Measurements from ENCODE around the gene EIF2S1. TPM values are rescaled to one million over a fixed set of nuclear protein-coding genes. Genes with fewer than 3 reads are reported as not detected.
"Not testable (repeated sequence)": the region's sequence is repeated elsewhere in the genome, so short reads cannot be mapped to it uniquely, and the experiment has no call there.

The EIF2S1 gene
- total RNA-seq, 4 donors from 2014 or later: 73.2 to 178 (median 114) TPM

GRCh38 chr14:67405771-67406170 lies 45.6 kb downstream of the EIF2S1 start:
- Histone ChIP-seq H3K36me3 (no peaks in the 10 kb centered on the region), H3K27me3 (peaks cover 0 to 9% (median 0%) of the 10 kb centered on the region in 4 donors), H3K27ac (replicated peaks in 1 of 4) (no peak overlapping the region), H3K4me3 (no peak overlapping the region), H3K9me3 (no peaks in the 10 kb centered on the region), H3K4me1 (no peaks in the 10 kb centered on the region)
- no peak for TF ChIP-seq EP300 (IDR thresholded peaks at IDR 0.05)
- TF ChIP-seq CTCF (IDR thresholded peaks at IDR 0.05): no peak
- TF ChIP-seq POLR2A (IDR thresholded peaks at IDR 0.05; ENCODE audit: low read depth): no peak
- TF ChIP-seq POLR2AphosphoS5 (IDR thresholded peaks at IDR 0.05): no peak
- intact Hi-C loops (cut with DNase I): no loop called here
- DNase-seq (ENCODE audit: extremely low spot score): no peak
- WGBS: 95% methylated on average over 5 of the region's 5 CpGs

- H3K4me3 ChIP-seq; H3K9me3 ChIP-seq; H3K4me1 ChIP-seq; intact Hi-C loops (cut with DNase I); H3K36me3 ChIP-seq; DNase-seq (ENCODE audit: extremely low spot score); H3K27ac ChIP-seq (replicated peaks in 1 of 4): not testable (repeated sequence)
- WGBS: 86% methylated on average over 7 of the region's 7 CpGs
- H3K27me3 ChIP-seq: peaks cover 0 to 33% (median 11%) of the 10 kb centered on the region in 4 donors
Observed at GRCh38 chr14:67408122-67408801, 48.1 kb downstream of the EIF2S1 start.

- intact Hi-C loops (cut with DNase I): no loop called here
- no peak for TF ChIP-seq CTCF (IDR thresholded peaks at IDR 0.05)
- no peak for TF ChIP-seq POLR2A (IDR thresholded peaks at IDR 0.05; ENCODE audit: low read depth)
- TF ChIP-seq POLR2AphosphoS5 (IDR thresholded peaks at IDR 0.05): no peak
- no peak for TF ChIP-seq EP300 (IDR thresholded peaks at IDR 0.05)
- peaks cover 8 to 10% (median 9%) of the 10 kb centered on the region in 4 donors for H3K4me1 ChIP-seq
- DNase-seq (ENCODE audit: extremely low spot score): no peak
- H3K27ac ChIP-seq (replicated peaks in 1 of 4): no peak overlapping the region
- H3K36me3 ChIP-seq: no peaks in the 10 kb centered on the region
- H3K27me3 ChIP-seq: peaks cover 0 to 33% (median 11%) of the 10 kb centered on the region in 4 donors
- H3K9me3 ChIP-seq: no peaks in the 10 kb centered on the region
- no peak overlapping the region for H3K4me3 ChIP-seq
- 87% methylated on average over 8 of the region's 8 CpGs for WGBS
Observed at GRCh38 chr14:67409461-67409860, 49.3 kb downstream of the EIF2S1 start.

- Histone ChIP-seq H3K27me3 (peaks cover 0 to 33% (median 11%) of the 10 kb centered on the region in 4 donors), H3K27ac (replicated peaks in 1 of 4) (no peak overlapping the region), H3K9me3 (no peaks in the 10 kb centered on the region), H3K36me3 (no peaks in the 10 kb centered on the region), H3K4me3 (no peak overlapping the region), H3K4me1 (peaks cover 8 to 10% (median 9%) of the 10 kb centered on the region in 4 donors)
- WGBS: 93% methylated on average over 8 of the region's 9 CpGs
- no peak for DNase-seq (ENCODE audit: extremely low spot score)
- intact Hi-C loops (cut with DNase I): no loop called here
- TF ChIP-seq CTCF (IDR thresholded peaks at IDR 0.05): no peak
- TF ChIP-seq POLR2A (IDR thresholded peaks at IDR 0.05; ENCODE audit: low read depth): no peak
- no peak for TF ChIP-seq POLR2AphosphoS5 (IDR thresholded peaks at IDR 0.05)
- no peak for TF ChIP-seq EP300 (IDR thresholded peaks at IDR 0.05)
Observed at GRCh38 chr14:67410313-67410712, 50.2 kb downstream of the EIF2S1 start.

GRCh38 chr14:67411370-67411769 lies 51.2 kb downstream of the EIF2S1 start:
- DNase-seq (ENCODE audit: extremely low spot score): no peak
- peaks cover 0 to 33% (median 11%) of the 10 kb centered on the region in 4 donors for H3K27me3 ChIP-seq
- peak overlapping the region; percentile 40 to 57 (median 49) for H3K4me3 ChIP-seq
- no peak overlapping the region for H3K27ac ChIP-seq (replicated peaks in 1 of 4)
- H3K4me1 ChIP-seq: peaks cover 8 to 10% (median 9%) of the 10 kb centered on the region in 4 donors
- TF ChIP-seq POLR2A (IDR thresholded peaks at IDR 0.05; ENCODE audit: low read depth) (no peak), EP300 (IDR thresholded peaks at IDR 0.05) (no peak), POLR2AphosphoS5 (IDR thresholded peaks at IDR 0.05) (no peak), CTCF (IDR thresholded peaks at IDR 0.05) (no peak)
- intact Hi-C loops (cut with DNase I): no loop called here
- no peaks in the 10 kb centered on the region for H3K36me3 ChIP-seq
- 47% methylated on average over 8 of the region's 8 CpGs for WGBS
- H3K9me3 ChIP-seq: no peaks in the 10 kb centered on the region

All from esophagus muscularis mucosa (tissue), 4 donors.